ENCODE results near the gene SKOR1. TPM values are rescaled to one million over a fixed set of nuclear protein-coding genes. Genes with fewer than 3 reads are reported as not detected.
A peak's percentile ranks its signal among the peaks of the same experiment; 100 is the strongest.

Gene SKOR1
- total RNA-seq, 1 experiment from 2014 or later, result 0.13 TPM

- H3K27ac Mint-ChIP-seq, result peak overlapping the region; percentile 26 to 83 (median 79); a peak in 3 of 7 replicates
These were observed 42.7 kb upstream of the SKOR1 start for GRCh38 chr15:67782691-67782991.

More at GRCh38 chr15:67782691-67782991, 42.7 kb upstream of the SKOR1 start:
- no peak overlapping the region for H2AFZ ChIP-seq (ENCODE audit: low read length)
- no peaks in the 10 kb centered on the region for H4K20me1 ChIP-seq (ENCODE audit: control insufficient read depth, insufficient read depth, insufficient read length)
- H3K18ac ChIP-seq (ENCODE audit: insufficient read length, low read depth, low read length), result no peak overlapping the region
- H2BK120ac ChIP-seq (ENCODE audit: low read depth, low read length, poor library complexity, severe bottlenecking), result no peak overlapping the region
- no peak overlapping the region for H2BK15ac ChIP-seq (ENCODE audit: low read depth, low read length)
- no peak overlapping the region for H3K14ac ChIP-seq (ENCODE audit: insufficient read depth, low read length)
- H3K56ac ChIP-seq (ENCODE audit: insufficient read length, low read depth, low read length), result no peak overlapping the region
- peaks cover 1% of the 10 kb centered on the region; the same call in 1 of the 2 replicates for H3K27me3 Mint-ChIP-seq (ENCODE audit: low read depth)
- H3K9ac ChIP-seq (ENCODE audit: extremely low read depth, insufficient read length, low read length), result no peak overlapping the region
- H4K5ac ChIP-seq (ENCODE audit: insufficient read length, low read depth, low read length), result no peak overlapping the region
- no peak overlapping the region for H3T11ph ChIP-seq (ENCODE audit: low read length)
- H3K4me1 Mint-ChIP-seq, result peaks cover 35 to 52% of the 10 kb centered on the region in 2 experiments
- no peak for TF ChIP-seq CTCF (conservative IDR thresholded peaks at IDR 0.05)
- H2AK5ac ChIP-seq (ENCODE audit: insufficient read length, low read length), result no peak overlapping the region
- H3K23ac ChIP-seq (ENCODE audit: insufficient read length, low read depth, low read length), result no peak overlapping the region
- no peaks in the 10 kb centered on the region for H3K36me3 Mint-ChIP-seq (ENCODE audit: insufficient read depth in 1 of 3, low read depth in 3 of 3)
- no peak overlapping the region for H3K27ac ChIP-seq (ENCODE audit: insufficient read length, low read depth, low read length)
- H2BK5ac ChIP-seq (ENCODE audit: insufficient read length, low read length), result no peak overlapping the region
- H3K23me2 ChIP-seq (ENCODE audit: insufficient read length, low read depth, low read length, poor library complexity, severe bottlenecking), result no peaks in the 10 kb centered on the region
- no peak overlapping the region for H2BK12ac ChIP-seq (ENCODE audit: insufficient read length, low read depth, low read length)
- H3K79me2 ChIP-seq (ENCODE audit: insufficient read depth, low read length), result no peaks in the 10 kb centered on the region
- H3K4me1 ChIP-seq (ENCODE audit: insufficient read depth, low read length), result no peaks in the 10 kb centered on the region; the same call in 1 of the 2 replicates
- DNase-seq, result no peak
- no peak overlapping the region for H3K4me2 ChIP-seq (ENCODE audit: insufficient read depth, insufficient read length, low read length)
- H3K9me3 Mint-ChIP-seq, result no peaks in the 10 kb centered on the region
- no peak overlapping the region for H3K4me3 Mint-ChIP-seq
- H3K27me3 ChIP-seq (ENCODE audit: insufficient read depth, low read length), result no peaks in the 10 kb centered on the region
- no CpG with 5 or more reads among the region's 7 CpGs for WGBS (ENCODE audit: extremely low coverage, insufficient read length, low lambda C conversion rate)
- no peak overlapping the region for H4K91ac ChIP-seq (ENCODE audit: insufficient read length, low read depth, low read length)
- H3K79me1 ChIP-seq (ENCODE audit: insufficient read depth, low read depth, low read length, poor library complexity, severe bottlenecking), result no peaks in the 10 kb centered on the region
- H4K8ac ChIP-seq (replicated peaks; ENCODE audit: insufficient read length, low read depth, low read length), result no peak overlapping the region
- no peaks in the 10 kb centered on the region for H3K9me3 ChIP-seq (ENCODE audit: control insufficient read depth, low read depth, low read length)
- no peak overlapping the region for H3K4ac ChIP-seq (ENCODE audit: low read depth, low read length)
- H2BK20ac ChIP-seq (ENCODE audit: low read depth, low read length, poor library complexity, severe bottlenecking), result no peak overlapping the region
